ENCODE measurements around the gene FBXO31. TPM values are rescaled to one million over a fixed set of nuclear protein-coding genes. Genes with fewer than 3 reads are reported as not detected.

Gene FBXO31
- total RNA-seq, 2 experiments from 2014 or later = 35.7 to 38.9 TPM

DNA sequence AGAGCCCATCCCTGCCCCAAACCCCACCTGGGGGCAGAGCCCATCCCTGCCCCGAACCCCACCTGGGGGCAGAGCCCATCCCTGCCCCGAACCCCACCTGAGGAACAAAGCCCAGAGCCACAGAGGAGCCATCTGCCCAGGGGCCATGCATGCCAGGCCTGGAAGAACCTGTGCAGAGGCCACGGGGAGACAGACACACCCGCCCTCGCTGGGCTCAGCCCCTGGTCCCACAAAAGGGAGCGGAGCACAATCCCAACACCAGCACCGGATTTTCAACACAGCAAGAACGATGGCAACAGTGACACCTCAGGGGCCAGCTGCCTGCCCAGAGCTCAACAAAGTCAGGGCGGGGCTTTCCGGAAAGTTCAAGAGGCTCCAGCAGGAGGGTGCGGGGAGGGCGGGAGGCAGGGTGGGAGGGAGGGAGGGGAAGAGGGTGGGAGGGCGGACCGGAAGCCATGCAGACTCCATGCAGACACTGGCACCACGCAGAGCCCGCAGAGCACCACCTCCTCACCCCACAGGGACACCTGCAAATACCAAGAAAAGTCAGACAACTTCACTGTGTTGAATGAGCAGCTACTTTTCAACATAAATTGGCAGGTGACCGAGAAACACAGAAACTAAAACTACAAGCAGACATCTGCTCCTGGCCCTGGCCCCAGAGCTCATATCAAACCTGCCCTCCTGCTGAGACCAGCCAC, 38.5 kb downstream of the FBXO31 start:
- ATAC-seq (ENCODE audit: poor library complexity) (peak; percentile 91), DNase-seq (peak; percentile 3 to 84 (median 58))
- TF ChIP-seq, protein P1, sequence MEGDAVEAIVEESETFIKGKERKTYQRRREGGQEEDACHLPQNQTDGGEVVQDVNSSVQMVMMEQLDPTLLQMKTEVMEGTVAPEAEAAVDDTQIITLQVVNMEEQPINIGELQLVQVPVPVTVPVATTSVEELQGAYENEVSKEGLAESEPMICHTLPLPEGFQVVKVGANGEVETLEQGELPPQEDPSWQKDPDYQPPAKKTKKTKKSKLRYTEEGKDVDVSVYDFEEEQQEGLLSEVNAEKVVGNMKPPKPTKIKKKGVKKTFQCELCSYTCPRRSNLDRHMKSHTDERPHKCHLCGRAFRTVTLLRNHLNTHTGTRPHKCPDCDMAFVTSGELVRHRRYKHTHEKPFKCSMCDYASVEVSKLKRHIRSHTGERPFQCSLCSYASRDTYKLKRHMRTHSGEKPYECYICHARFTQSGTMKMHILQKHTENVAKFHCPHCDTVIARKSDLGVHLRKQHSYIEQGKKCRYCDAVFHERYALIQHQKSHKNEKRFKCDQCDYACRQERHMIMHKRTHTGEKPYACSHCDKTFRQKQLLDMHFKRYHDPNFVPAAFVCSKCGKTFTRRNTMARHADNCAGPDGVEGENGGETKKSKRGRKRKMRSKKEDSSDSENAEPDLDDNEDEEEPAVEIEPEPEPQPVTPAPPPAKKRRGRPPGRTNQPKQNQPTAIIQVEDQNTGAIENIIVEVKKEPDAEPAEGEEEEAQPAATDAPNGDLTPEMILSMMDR (IDR thresholded peaks at IDR 0.05) = no peak
- peaks cover 47% of the 10 kb centered on the region for H3K36me3 ChIP-seq (ENCODE audit: insufficient read depth, low read length)
- peak overlapping the region; percentile 12 for H3K4me3 ChIP-seq (ENCODE audit: low read length)
- no peaks in the 10 kb centered on the region for H3K27me3 ChIP-seq (ENCODE audit: control insufficient read depth in 1 of 2, insufficient read depth in 2 of 2, low read length in 2 of 2)
- H3K9me3 Mint-ChIP-seq = no peaks in the 10 kb centered on the region
- intact Hi-C loops (cut with DNase I, micrococcal nuclease) = no loop called here
- POLR2A ChIA-PET = interaction anchor here (1.7 kb wide), 1 partner anchor 39 kb away, joined by 6 read pairs; the partner anchor contains the start of gene FBXO31
- H3K4me1 ChIP-seq (ENCODE audit: insufficient read depth, low read length) = peaks cover 29% of the 10 kb centered on the region
- H3K4me1 Mint-ChIP-seq (ENCODE audit: low read depth) = peaks cover 16% of the 10 kb centered on the region
- peak overlapping the region; percentile 50 for H3K4me3 Mint-ChIP-seq
- CTCF ChIA-PET = no interaction called here
- peaks cover 0 to 4% of the 10 kb centered on the region in 2 experiments for H3K9me3 ChIP-seq (ENCODE audit: control insufficient read depth in 1 of 2, insufficient read depth in 1 of 2, low read length in 2 of 2)
- H3K36me3 Mint-ChIP-seq (ENCODE audit: low read depth) = peaks cover 64% of the 10 kb centered on the region
- peak overlapping the region; percentile 93 for H3K27ac Mint-ChIP-seq
- H3K27me3 Mint-ChIP-seq = no peaks in the 10 kb centered on the region
- peak overlapping the region; percentile 9 to 43 for H3K27ac ChIP-seq (ENCODE audit: low read depth in 1 of 2, low read length in 2 of 2)

DNA sequence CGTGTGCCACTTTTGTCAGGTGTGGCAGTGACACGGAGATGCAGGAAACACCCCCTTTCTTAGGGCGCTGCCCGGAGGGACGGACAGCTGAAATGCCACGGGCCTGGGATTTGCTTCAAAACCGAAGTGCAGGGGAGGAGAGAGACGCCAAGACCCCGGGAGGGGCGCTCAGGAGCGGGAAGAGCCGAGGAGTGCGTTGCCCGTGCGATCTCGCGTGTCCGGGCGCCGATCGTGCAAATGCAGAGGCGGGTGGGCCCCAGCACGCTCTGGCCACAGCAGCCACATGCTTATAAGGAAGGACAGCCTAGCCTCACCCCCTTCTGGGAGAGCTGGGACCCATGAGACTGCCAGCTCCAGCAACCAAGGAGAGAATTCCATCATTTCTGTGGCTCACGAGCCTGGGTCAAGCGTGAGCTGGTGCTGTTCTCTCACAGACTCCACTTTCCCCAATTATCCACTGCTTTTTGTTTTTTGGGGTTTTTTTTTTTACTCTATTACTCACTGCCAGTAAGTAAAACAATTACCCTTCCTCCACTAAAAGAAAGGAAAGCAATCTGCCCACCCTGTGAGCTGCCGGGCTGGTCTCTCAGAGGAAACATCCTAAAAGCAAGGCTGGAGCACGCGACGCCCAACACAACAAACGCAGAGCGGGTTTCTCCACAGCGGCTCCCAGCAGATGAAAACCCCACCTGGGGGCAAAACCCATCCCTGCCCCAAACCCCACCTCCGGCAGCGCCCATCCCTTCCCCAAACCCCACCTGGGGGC, 39.2 kb downstream of the FBXO31 start:
- Mint-ChIP-seq H3K4me3 (no peak overlapping the region), H3K36me3 (ENCODE audit: low read depth) (peaks cover 65% of the 10 kb centered on the region), H3K4me1 (ENCODE audit: low read depth) (peaks cover 16% of the 10 kb centered on the region), H3K27ac (peak overlapping the region; percentile 93), H3K9me3 (no peaks in the 10 kb centered on the region), H3K27me3 (no peaks in the 10 kb centered on the region)
- peaks cover 54% of the 10 kb centered on the region for H3K36me3 ChIP-seq (ENCODE audit: insufficient read depth, low read length)
- intact Hi-C loops (cut with DNase I, micrococcal nuclease) = no loop called here
- POLR2A ChIA-PET = interaction anchor here (1.7 kb wide), 1 partner anchor 39 kb away, joined by 6 read pairs; the partner anchor contains the start of gene FBXO31
- peaks cover 0 to 4% of the 10 kb centered on the region in 2 experiments for H3K9me3 ChIP-seq (ENCODE audit: control insufficient read depth in 1 of 2, insufficient read depth in 1 of 2, low read length in 2 of 2)
- DNase-seq (peak in 1 of 14 experiments; percentile 27), ATAC-seq (ENCODE audit: poor library complexity) (no peak)
- peaks cover 29% of the 10 kb centered on the region for H3K4me1 ChIP-seq (ENCODE audit: insufficient read depth, low read length)
- no peak overlapping the region for H3K4me3 ChIP-seq (ENCODE audit: low read length)
- CTCF ChIA-PET = no interaction called here
- no peak overlapping the region for H3K27ac ChIP-seq (ENCODE audit: low read depth in 1 of 2, low read length in 2 of 2)
- TF ChIP-seq, protein P1 (IDR thresholded peaks at IDR 0.05) = no peak
- H3K27me3 ChIP-seq (ENCODE audit: control insufficient read depth in 1 of 2, insufficient read depth in 2 of 2, low read length in 2 of 2) = no peaks in the 10 kb centered on the region

DNA sequence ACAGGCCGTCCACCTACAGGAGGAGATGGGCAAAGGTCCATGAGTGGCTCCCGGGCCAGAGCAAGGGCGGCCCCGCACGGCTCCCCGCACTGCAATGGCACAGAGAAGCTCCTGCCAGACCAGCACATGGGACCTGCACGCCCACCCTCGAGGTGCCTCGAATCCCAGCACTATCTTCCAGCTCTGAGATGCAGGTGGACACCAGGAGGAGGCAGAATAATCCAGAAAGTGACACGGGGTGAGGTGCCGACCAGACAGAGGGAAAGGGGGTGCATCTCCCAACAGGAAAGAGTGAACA, 39.9 kb downstream of the FBXO31 start:
- ATAC-seq (ENCODE audit: poor library complexity) (no peak), DNase-seq (no peak)
- Mint-ChIP-seq H3K4me3 (no peak overlapping the region), H3K27ac (peak overlapping the region; percentile 93), H3K4me1 (ENCODE audit: low read depth) (peaks cover 11% of the 10 kb centered on the region), H3K36me3 (ENCODE audit: low read depth) (peaks cover 65% of the 10 kb centered on the region), H3K9me3 (no peaks in the 10 kb centered on the region), H3K27me3 (no peaks in the 10 kb centered on the region)
- CTCF ChIA-PET = no interaction called here
- POLR2A ChIA-PET = no interaction called here
- Histone ChIP-seq H3K4me1 (ENCODE audit: insufficient read depth, low read length) (peaks cover 29% of the 10 kb centered on the region), H3K27me3 (ENCODE audit: control insufficient read depth in 1 of 2, insufficient read depth in 2 of 2, low read length in 2 of 2) (no peaks in the 10 kb centered on the region), H3K27ac (ENCODE audit: low read depth in 1 of 2, low read length in 2 of 2) (no peak overlapping the region), H3K9me3 (ENCODE audit: control insufficient read depth in 1 of 2, insufficient read depth in 1 of 2, low read length in 2 of 2) (peaks cover 0 to 4% of the 10 kb centered on the region in 2 experiments), H3K36me3 (ENCODE audit: insufficient read depth, low read length) (peaks cover 59% of the 10 kb centered on the region), H3K4me3 (ENCODE audit: low read length) (no peak overlapping the region)
- TF ChIP-seq, protein P1 (IDR thresholded peaks at IDR 0.05) = no peak
- intact Hi-C loops (cut with DNase I, micrococcal nuclease) = no loop called here

Measured in CD4-positive, alpha-beta T cell (primary cell).